Adrenal gland (tissue), 12 donors: ENCODE data around the gene PTGER4. TPM values are rescaled to one million over a fixed set of nuclear protein-coding genes. Genes with fewer than 3 reads are reported as not detected.

Experiments
- DNase-seq, 7 donors: peaks; one replicate each; pipeline ENCODE4 v3.0.0-alpha.2; 2019 to 2020
- H3K27ac ChIP-seq, 5 donors: fragments of 200-600 bp; sonication (generic) in 4 of 5; 1 replicate in 3 of 5; 2 replicates in 2 of 5; pipeline versions ENCODE4 v1.5.1 to v1.8.0; 2016 to 2020; ENCODE audit warnings: mild to moderate bottlenecking in 1 of 5
- H3K27me3 ChIP-seq: fragments of 200-600 bp; 2 replicates; pipeline ENCODE4 v1.8.0; 2021
- H3K36me3 ChIP-seq, 2 donors: fragments of 200-600 bp; replicated peaks in 1 of 2; 1 replicate in 1 of 2; 2 replicates in 1 of 2; pipeline versions ENCODE4 v1.5.1 to v1.8.0; 2018 to 2022
- H3K4me1 ChIP-seq, 2 donors: fragments of 200-600 bp; replicated peaks in 1 of 2; 1 replicate in 1 of 2; 2 replicates in 1 of 2; pipeline versions ENCODE4 v1.5.1 to v1.8.0; 2018 to 2021
- H3K4me3 ChIP-seq, 4 donors: fragments of 200-600 bp; sonication (generic) in 3 of 4; one replicate each; pipeline ENCODE4 v1.5.1; 2016 to 2018
- H3K9me3 ChIP-seq, 3 donors: fragments of 200-600 bp; sonication (generic) in 1 of 3; replicated peaks in 1 of 3; 1 replicate in 2 of 3; 2 replicates in 1 of 3; pipeline versions ENCODE4 v1.5.1 to v1.8.0; 2016 to 2021
- CTCF ChIP-seq, 6 experiments: fragments of 450-650 bp in 4 of 6; fragments of 200-600 bp in 2 of 6; sonication (generic) in 1 of 6; IDR thresholded peaks; 1 replicate in 5 of 6; 2 replicates in 1 of 6; pipeline versions ENCODE4 v1.5.1 to v1.8.0; 2016 to 2021; ENCODE audit warnings: antibody characterized with exemption in 6 of 6, mild to moderate bottlenecking in 2 of 6, moderate library complexity in 1 of 6
- POLR2A ChIP-seq, 2 donors: fragments of 450-650 bp; IDR thresholded peaks; one replicate each; pipeline ENCODE4 v1.6.1; 2017; ENCODE audit warnings: antibody characterized with exemption in 2 of 2, mild to moderate bottlenecking in 2 of 2, moderate library complexity in 1 of 2
- WGBS, 4 donors: extraction: QIAGEN DNeasy Blood & Tissue Kit in 2 of 4; methylation state at CpG; one replicate each; pipeline versions ENCODE4 v1.1.5 to v1.1.7; 2013 to 2017; 5-methylcytosine and 5-hydroxymethylcytosine counted together
- intact Hi-C, 2 donors: fragments of 100-400 bp; cut with DNase I; formaldehyde crosslinking; loops; one replicate each; pipeline versions ENCODE4 v1.14.1 to v1.15.0; 2022 to 2023
- polyA plus RNA-seq, 3 donors: library from polyadenylated mRNA; stranded (reverse); fragments of 200-250 nt in 2 of 3; fragments of 350-450 nt in 1 of 3; fragmentation: Illumina TruSeq in 1 of 3; extraction: RNeasy Lipid Tissue Mini Kit (QIAGEN cat#74804) in 1 of 3; gene quantifications; one replicate each; pipeline ENCODE4 v1.2.3, GENCODE V29; 2013 to 2014
- total RNA-seq, 9 donors: library from RNA; depleted of rRNA in 4 of 9; stranded (reverse); fragments of >200 nt in 4 of 9; fragments of 120-200 nt in 1 of 9; fragmentation: NEBNext Ultra II Directional in 1 of 9; extraction: Animal tissue kit (Norgen Biotek cat#: 25700) in 1 of 9; gene quantifications; one replicate each; pipeline versions ENCODE4 v1.1.0 to v1.2.4, GENCODE V29; 2013 to 2023
- donor health status: healthy with polysubstance abuse.
- donor health status: Bipolar disorder and iron deficiency.
- donor health status: DM: yes; HTN: yes; CAD: no.
- donor health status: DM: no; HTN: no; CAD: no.
- donor health status: DM: no; HTN: no; CAD: no.
- donor health status: DM: yes; HTN: yes; CAD: no.

The PTGER4 gene
- total and polyA plus RNA-seq, 12 donors, result 1.3 to 89.6 (median 17.9) TPM

GRCh38 chr5:40680741-40681362 lies 1.1 kb downstream of the PTGER4 start:
- no peaks in the 10 kb centered on the region for H3K27me3 ChIP-seq
- H3K36me3 ChIP-seq, result no peaks in the 10 kb centered on the region
- H3K4me3 ChIP-seq, result peak overlapping the region in 3 of 4 donors; percentile 12 to 76 (median 40)
- H3K9me3 ChIP-seq, result no peaks in the 10 kb centered on the region
- intact Hi-C loops, result loop anchor here (10.0 kb wide), 2 partner anchors 736 to 1096 kb away; no protein-coding TSS in a partner anchor
- WGBS, 4 donors, result 4 to 11% (median 6%) methylated on average over 10 to 37 of the region's 37 CpGs
- peak overlapping the region in 3 of 5 donors; percentile 72 to 90 (median 87) for H3K27ac ChIP-seq
- DNase-seq, result peak in 4 of 7 donors; percentile 9 to 65 (median 22)
- peaks cover 0 to 15% of the 10 kb centered on the region in 2 donors for H3K4me1 ChIP-seq
- TF ChIP-seq POLR2A (IDR thresholded peaks at IDR 0.05), result peak in 1 of 2 donors; percentile 6
- peak in 2 of 6 experiments; percentile 30 for TF ChIP-seq CTCF (IDR thresholded peaks at IDR 0.05)

- WGBS, 4 donors, result 6 to 28% (median 11%) methylated on average over 5 to 67 of the region's 67 CpGs
- Histone ChIP-seq H3K9me3 (no peaks in the 10 kb centered on the region), H3K4me3 (peak overlapping the region in 3 of 4 donors; percentile 12 to 76 (median 27)), H3K27ac (peak overlapping the region in 3 of 5 donors; percentile 72 to 90 (median 87)), H3K4me1 (peaks cover 0 to 15% of the 10 kb centered on the region in 2 donors), H3K27me3 (no peaks in the 10 kb centered on the region), H3K36me3 (no peaks in the 10 kb centered on the region)
- TF ChIP-seq POLR2A (IDR thresholded peaks at IDR 0.05) (no peak), CTCF (IDR thresholded peaks at IDR 0.05) (no peak)
- DNase-seq, result peak in 5 of 7 donors; percentile 17 to 72 (median 25)
- intact Hi-C loops, result loop anchor here (10.0 kb wide), 2 partner anchors 737 to 1097 kb away; no protein-coding TSS in a partner anchor
Measured at GRCh38 chr5:40681363-40682153, 1.8 kb downstream of the PTGER4 start.

DNA sequence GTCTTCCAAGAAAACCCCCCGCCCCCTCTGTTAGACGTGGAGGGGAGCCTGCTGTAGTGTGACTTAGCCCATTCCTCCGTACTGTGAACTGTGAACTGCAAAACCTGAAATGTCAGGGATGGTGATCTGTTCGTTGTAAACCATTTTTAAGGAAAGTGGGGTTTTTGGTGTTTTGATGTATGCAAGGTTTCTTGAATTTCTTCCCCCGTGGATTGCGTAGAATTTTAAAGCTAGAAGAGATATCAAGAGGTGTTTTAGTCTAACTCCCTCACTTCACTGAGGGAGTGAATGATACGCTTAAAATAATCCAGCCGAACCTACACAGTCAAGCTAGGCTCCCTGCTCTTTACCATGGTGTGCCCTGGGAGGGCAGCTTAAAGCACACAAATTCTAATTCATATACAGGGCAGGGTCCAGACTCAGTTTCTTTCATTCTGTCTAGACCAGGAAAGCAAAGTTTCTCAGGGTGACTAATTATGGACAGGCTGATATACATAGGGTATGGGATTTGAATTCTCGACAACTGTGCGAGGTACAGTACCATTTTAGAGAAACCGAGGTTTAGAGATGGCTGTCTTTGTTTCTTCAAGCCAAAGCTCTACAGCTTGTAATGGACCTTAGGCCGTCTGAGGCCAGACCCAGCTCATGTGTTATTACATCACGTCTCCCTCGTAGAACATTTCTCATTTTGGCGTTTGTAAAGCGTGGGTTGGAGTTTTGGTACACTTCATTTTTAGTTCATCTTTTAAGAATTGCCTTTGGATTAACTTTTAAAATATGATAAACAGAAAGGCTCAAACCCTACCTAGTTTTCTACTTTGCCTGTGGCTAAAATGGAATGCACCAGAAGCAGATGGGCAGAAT lies 2.7 kb downstream of the PTGER4 start:
- Histone ChIP-seq H3K4me1 (peaks cover 0 to 7% of the 10 kb centered on the region in 2 donors), H3K27ac (peak overlapping the region in 3 of 5 donors; percentile 44 to 90 (median 87)), H3K4me3 (peak overlapping the region in 2 of 4 donors; percentile 27 to 76), H3K9me3 (no peaks in the 10 kb centered on the region), H3K36me3 (no peaks in the 10 kb centered on the region), H3K27me3 (no peaks in the 10 kb centered on the region)
- DNase-seq, result peak in 1 of 7 donors; percentile 19
- 49 to 62% (median 57%) methylated on average over 16 of the region's 16 CpGs for WGBS, 4 donors
- intact Hi-C loops, result loop anchor here (10.0 kb wide), 2 partner anchors 738 to 1098 kb away; no protein-coding TSS in a partner anchor
- TF ChIP-seq POLR2A (IDR thresholded peaks at IDR 0.05) (no peak), CTCF (IDR thresholded peaks at IDR 0.05) (no peak)
